ENCODE data around the gene PBXIP1. TPM values are rescaled to one million over a fixed set of nuclear protein-coding genes. Genes with fewer than 3 reads are reported as not detected.
A peak's percentile ranks its signal among the peaks of the same experiment; 100 is the strongest.

Gene PBXIP1
- total and polyA plus RNA-seq, 2 experiments from 2014 or later = 53.0 to 61.0 TPM

DNA sequence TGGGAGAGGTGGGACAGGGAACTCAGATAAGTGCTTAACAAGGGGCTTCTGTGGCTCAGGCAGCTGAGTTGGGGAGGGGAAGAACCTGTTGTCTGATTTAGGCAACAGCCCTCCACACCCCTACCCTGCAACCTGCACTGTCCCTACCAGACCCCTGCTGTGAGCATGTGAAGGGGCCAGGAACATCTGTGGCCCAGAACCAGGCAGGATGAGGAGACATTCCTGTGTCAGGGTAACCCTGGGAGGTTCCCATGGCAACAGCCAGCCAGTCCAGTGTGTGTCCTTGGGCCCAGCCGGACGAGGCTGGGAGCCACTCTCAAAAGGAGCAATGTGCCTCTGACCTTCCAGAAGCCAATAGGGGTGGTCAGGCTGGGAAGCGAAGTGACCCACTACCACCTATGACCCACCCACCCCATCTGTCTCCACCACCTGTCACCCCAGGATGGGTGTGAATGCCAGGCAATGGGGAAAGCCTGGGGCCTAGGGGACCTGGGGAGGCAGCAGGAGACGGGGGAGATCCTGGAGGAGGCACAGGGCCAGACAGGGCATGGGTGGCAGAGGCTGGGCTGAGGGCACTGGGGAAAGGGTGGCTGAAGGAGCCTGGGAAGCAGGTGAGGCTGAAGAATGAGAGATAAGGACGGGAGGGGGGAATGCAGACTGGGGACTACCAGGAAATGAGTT is 14.4 kb downstream of the PBXIP1 start:
- Histone ChIP-seq H2AFZ (no peak overlapping the region), H3K79me2 (no peaks in the 10 kb centered on the region), H3K9me3 (ENCODE audit: low read depth) (no peaks in the 10 kb centered on the region), H3K4me2 (no peak overlapping the region), H3K4me1 (ENCODE audit: insufficient read depth) (peaks cover 20% of the 10 kb centered on the region), H3K27ac (no peak overlapping the region), H4K20me1 (ENCODE audit: insufficient read depth, poor library complexity, severe bottlenecking) (no peaks in the 10 kb centered on the region), H3K9me2 (replicated peaks; ENCODE audit: insufficient read depth) (no peaks in the 10 kb centered on the region), H3K36me3 (replicated peaks; ENCODE audit: insufficient read depth, low read depth) (no peaks in the 10 kb centered on the region), H3K4me3 (no peak overlapping the region), H3K27me3 (no peaks in the 10 kb centered on the region)
- DNase-seq (ENCODE audit: low spot score) = peak; percentile 60
- 72% methylated on average over 5 of the region's 5 CpGs for WGBS (ENCODE audit: low lambda C conversion rate, missing lambda C conversion rate)
- TF ChIP-seq CTCF (IDR thresholded peaks at IDR 0.05; ENCODE audit: poor library complexity) (no peak), EZH2 (IDR thresholded peaks at IDR 0.05; ENCODE audit: borderline replicate concordance) (no peak), EZH2phosphoT487 (IDR thresholded peaks at IDR 0.05; ENCODE audit: low read depth, severe bottlenecking, unreplicated experiment) (no peak)

DNA sequence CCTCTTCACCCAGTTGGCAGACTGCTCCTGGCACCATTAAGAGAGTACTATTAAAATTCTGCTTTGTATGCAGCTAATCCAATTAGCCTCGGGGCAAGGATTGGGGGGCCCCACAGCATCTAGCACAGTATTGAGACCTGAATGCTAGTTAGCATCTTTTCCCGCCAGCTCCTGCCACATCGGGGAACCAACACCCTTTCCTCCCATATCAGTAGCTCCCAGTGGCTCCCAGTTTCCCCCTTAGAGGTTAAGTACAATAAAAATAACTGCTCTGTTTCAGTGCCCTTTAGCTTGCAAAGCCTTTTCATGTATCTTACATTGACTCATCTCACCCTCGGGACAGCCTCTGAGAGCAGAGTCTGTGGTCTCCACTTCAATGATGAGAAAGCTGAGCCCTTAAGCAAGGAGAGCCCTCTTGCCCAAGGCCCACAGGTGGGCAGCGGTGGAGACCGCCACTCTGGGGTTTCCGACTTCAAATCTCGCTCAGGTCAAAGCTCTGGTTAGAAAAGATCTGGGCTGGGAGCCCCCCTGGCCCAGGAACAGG is 15.2 kb downstream of the PBXIP1 start:
- Histone ChIP-seq H2AFZ (no peak overlapping the region), H3K9me3 (ENCODE audit: low read depth) (no peaks in the 10 kb centered on the region), H3K4me2 (no peak overlapping the region), H3K79me2 (peaks cover 3% of the 10 kb centered on the region), H3K36me3 (replicated peaks; ENCODE audit: insufficient read depth, low read depth) (no peaks in the 10 kb centered on the region), H3K4me3 (no peak overlapping the region), H3K9me2 (replicated peaks; ENCODE audit: insufficient read depth) (no peaks in the 10 kb centered on the region), H4K20me1 (ENCODE audit: insufficient read depth, poor library complexity, severe bottlenecking) (no peaks in the 10 kb centered on the region), H3K27ac (no peak overlapping the region), H3K27me3 (no peaks in the 10 kb centered on the region), H3K4me1 (ENCODE audit: insufficient read depth) (peaks cover 24% of the 10 kb centered on the region)
- DNase-seq (ENCODE audit: low spot score) = no peak
- no peak for TF ChIP-seq CTCF (IDR thresholded peaks at IDR 0.05; ENCODE audit: poor library complexity)
- TF ChIP-seq EZH2phosphoT487 (IDR thresholded peaks at IDR 0.05; ENCODE audit: low read depth, severe bottlenecking, unreplicated experiment) = no peak
- TF ChIP-seq EZH2 (IDR thresholded peaks at IDR 0.05; ENCODE audit: borderline replicate concordance) = no peak
- 80% methylated on average over 8 of the region's 8 CpGs for WGBS (ENCODE audit: low lambda C conversion rate, missing lambda C conversion rate)

GRCh38 chr1:154940213-154940560 is 15.7 kb downstream of the PBXIP1 start:
- no peaks in the 10 kb centered on the region for H3K27me3 ChIP-seq
- H3K79me2 ChIP-seq = peaks cover 8% of the 10 kb centered on the region
- H4K20me1 ChIP-seq (ENCODE audit: insufficient read depth, poor library complexity, severe bottlenecking) = no peaks in the 10 kb centered on the region
- no peak for TF ChIP-seq EZH2 (IDR thresholded peaks at IDR 0.05; ENCODE audit: borderline replicate concordance)
- no peak for TF ChIP-seq EZH2phosphoT487 (IDR thresholded peaks at IDR 0.05; ENCODE audit: low read depth, severe bottlenecking, unreplicated experiment)
- no peak for TF ChIP-seq CTCF (IDR thresholded peaks at IDR 0.05; ENCODE audit: poor library complexity)
- DNase-seq (ENCODE audit: low spot score) = no peak
- 86% methylated on average over 1 of the region's 1 CpG for WGBS (ENCODE audit: low lambda C conversion rate, missing lambda C conversion rate)
- H2AFZ ChIP-seq = no peak overlapping the region
- no peak overlapping the region for H3K27ac ChIP-seq
- no peaks in the 10 kb centered on the region for H3K9me2 ChIP-seq (replicated peaks; ENCODE audit: insufficient read depth)
- H3K36me3 ChIP-seq (replicated peaks; ENCODE audit: insufficient read depth, low read depth) = no peaks in the 10 kb centered on the region
- no peak overlapping the region for H3K4me3 ChIP-seq
- H3K9me3 ChIP-seq (ENCODE audit: low read depth) = no peaks in the 10 kb centered on the region
- H3K4me2 ChIP-seq = no peak overlapping the region
- H3K4me1 ChIP-seq (ENCODE audit: insufficient read depth) = peaks cover 28% of the 10 kb centered on the region

Data from hepatocyte (in vitro differentiated cells).